Mucosa of descending colon (tissue), 3 donors: ENCODE measurements around the gene SPHK2. TPM values are rescaled to one million over a fixed set of nuclear protein-coding genes. Genes with fewer than 3 reads are reported as not detected.

Experiments used
- ATAC-seq: fragments of 200-7000 bp; cut with Tn5 transposase; one replicate; pipeline ENCODE4 v1.9.1; 2020; ENCODE audit warnings: mild to moderate bottlenecking, moderate library complexity
- DNase-seq, 3 donors: peaks; one replicate each; pipeline ENCODE4 v3.0.0-alpha.2; 2020
- H3K36me3 ChIP-seq: fragments of 200-600 bp; one replicate; pipeline ENCODE4 v1.8.0; 2021; ENCODE audit warnings: low read depth, mild to moderate bottlenecking
- H3K4me1 ChIP-seq: fragments of 200-600 bp; one replicate; pipeline ENCODE4 v1.8.0; 2021; ENCODE audit warnings: low read depth, mild to moderate bottlenecking
- H3K4me3 ChIP-seq: fragments of 200-600 bp; one replicate; pipeline ENCODE4 v1.8.0; 2021; ENCODE audit warnings: mild to moderate bottlenecking
- H3K9me3 ChIP-seq: fragments of 200-600 bp; one replicate; pipeline ENCODE4 v1.8.0; 2021; ENCODE audit warnings: mild to moderate bottlenecking
- intact Hi-C, 2 donors: fragments of 100-400 bp; cut with DNase I in 1 of 2; cut with micrococcal nuclease in 1 of 2; formaldehyde crosslinking; loops; one replicate each; pipeline versions ENCODE4 v1.11.0 to v1.11.1; 2022; cut with DNase I, micrococcal nuclease
- total RNA-seq, 3 donors: library from RNA; stranded (reverse); fragmentation: NEBNext Ultra II Directional in 2 of 3; extraction: Animal tissue kit (Norgen Biotek cat#: 25700) in 2 of 3; gene quantifications; one replicate each; pipeline versions ENCODE4 v1.2.1 to v1.2.4, GENCODE V29; 2021 to 2023
- TF ChIP-seq, protein P1 (sequence below): fragments of 200-600 bp; IDR thresholded peaks from one replicate; pipeline ENCODE4 v1.8.0; 2022; ENCODE audit warnings: antibody characterized with exemption, mild to moderate bottlenecking
- donor health status: DM: no; HTN: no; CAD: no; lungs with moderate emphysema.
- donor health status: DM: no; HTN: no; CAD: no.
- donor health status: DM: no; HTN: yes; CAD: no.

The SPHK2 gene
- total RNA-seq, 3 donors from 2014 or later: 37.9 to 54.8 (median 50.2) TPM

DNA sequence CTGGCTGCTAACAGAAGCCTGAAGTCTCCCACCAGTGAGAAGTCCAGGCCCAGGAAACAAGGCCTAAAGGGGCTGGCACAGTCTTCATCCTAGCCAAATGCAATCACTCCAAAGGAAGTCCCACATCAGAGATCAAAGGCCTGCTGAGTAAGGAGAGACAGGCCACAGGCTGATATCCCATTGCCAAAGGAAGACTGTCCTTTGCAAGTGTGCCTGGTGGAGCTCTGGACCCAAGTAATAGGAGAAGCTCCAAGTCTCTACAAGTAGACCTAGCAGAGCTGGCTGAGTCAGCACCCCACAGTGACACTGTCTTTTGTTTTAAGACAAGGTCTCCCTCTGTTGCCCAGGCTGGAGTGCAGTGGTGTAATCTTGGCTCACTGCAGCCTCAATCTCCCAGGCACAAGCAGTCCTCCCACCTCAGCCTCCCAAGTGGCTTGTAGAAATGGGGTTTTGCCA, 13.4 kb downstream of the SPHK2 start:
- ATAC-seq (no peak), DNase-seq (no peak)
- Histone ChIP-seq H3K4me1 (peaks cover 63% of the 10 kb centered on the region), H3K9me3 (no peaks in the 10 kb centered on the region), H3K4me3 (no peak overlapping the region), H3K36me3 (peaks cover 4% of the 10 kb centered on the region)
- TF ChIP-seq, protein P1, sequence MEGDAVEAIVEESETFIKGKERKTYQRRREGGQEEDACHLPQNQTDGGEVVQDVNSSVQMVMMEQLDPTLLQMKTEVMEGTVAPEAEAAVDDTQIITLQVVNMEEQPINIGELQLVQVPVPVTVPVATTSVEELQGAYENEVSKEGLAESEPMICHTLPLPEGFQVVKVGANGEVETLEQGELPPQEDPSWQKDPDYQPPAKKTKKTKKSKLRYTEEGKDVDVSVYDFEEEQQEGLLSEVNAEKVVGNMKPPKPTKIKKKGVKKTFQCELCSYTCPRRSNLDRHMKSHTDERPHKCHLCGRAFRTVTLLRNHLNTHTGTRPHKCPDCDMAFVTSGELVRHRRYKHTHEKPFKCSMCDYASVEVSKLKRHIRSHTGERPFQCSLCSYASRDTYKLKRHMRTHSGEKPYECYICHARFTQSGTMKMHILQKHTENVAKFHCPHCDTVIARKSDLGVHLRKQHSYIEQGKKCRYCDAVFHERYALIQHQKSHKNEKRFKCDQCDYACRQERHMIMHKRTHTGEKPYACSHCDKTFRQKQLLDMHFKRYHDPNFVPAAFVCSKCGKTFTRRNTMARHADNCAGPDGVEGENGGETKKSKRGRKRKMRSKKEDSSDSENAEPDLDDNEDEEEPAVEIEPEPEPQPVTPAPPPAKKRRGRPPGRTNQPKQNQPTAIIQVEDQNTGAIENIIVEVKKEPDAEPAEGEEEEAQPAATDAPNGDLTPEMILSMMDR: no peak
- intact Hi-C loops: no loop called here

DNA sequence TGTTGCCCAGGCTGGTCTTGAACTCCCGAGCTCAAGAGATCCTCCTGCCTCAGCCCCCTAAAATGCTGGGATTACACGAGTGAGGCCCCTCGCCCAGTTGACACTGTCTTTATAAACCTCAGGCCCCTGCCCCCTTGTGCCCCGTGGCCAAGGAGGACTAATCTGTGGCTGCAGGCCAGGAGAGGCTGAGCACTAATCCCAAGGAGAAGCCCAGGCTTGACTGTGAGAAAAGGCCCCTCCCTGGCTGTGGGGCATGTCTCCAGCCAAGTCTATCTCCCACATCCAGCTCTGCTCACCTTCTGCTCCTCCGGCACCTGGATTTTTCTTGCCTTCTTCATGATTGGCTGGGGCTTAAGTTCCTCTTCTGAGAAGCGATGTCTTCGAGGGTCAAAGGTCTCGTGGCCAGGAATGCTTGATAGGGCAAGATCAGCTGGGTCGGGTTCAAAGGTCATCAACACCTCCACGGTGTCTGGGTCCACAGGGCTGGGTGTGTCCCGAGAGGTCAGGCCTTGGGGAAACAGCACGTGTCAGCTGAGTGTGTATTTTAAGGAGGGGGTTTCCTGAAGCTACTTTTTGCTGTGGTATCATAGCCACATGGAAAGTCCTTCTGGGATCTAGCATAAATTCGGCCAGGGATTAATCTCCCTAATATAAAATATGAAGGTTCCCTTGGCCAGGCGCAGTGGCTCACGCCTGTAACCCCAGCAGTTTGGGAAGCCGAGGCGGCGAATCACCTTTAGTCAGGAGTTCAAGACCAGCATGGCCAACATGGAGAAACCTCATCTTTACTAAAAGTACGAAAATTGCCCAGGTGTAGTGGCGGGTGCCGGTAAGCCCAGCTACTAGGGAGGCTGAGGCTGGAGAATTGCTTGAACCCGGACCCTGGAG, 14.1 kb downstream of the SPHK2 start:
- Histone ChIP-seq H3K4me1 (peaks cover 60% of the 10 kb centered on the region), H3K36me3 (peaks cover 4% of the 10 kb centered on the region), H3K9me3 (no peaks in the 10 kb centered on the region), H3K4me3 (no peak overlapping the region)
- peak; percentile 69 to 80 (median 75) for DNase-seq
- TF ChIP-seq, protein P1: no peak
- ATAC-seq: no peak
- intact Hi-C loops: no loop called here

DNA sequence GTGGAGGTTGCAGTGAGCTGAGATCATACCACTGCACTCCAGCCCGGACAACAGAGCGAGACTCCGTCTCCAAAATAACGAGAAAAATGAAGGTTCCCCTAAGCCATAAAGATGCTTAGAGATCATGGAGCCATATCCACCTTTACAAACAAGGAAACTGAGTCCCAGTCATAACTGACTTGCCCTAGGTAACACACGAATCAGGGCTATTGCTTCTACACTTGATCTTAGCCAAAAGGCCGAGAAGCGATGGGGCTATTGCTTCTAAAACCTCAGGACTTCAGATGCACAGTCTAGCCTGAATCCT, 14.7 kb downstream of the SPHK2 start:
- Histone ChIP-seq H3K36me3 (peaks cover 4% of the 10 kb centered on the region), H3K4me1 (peaks cover 61% of the 10 kb centered on the region), H3K4me3 (no peak overlapping the region), H3K9me3 (no peaks in the 10 kb centered on the region)
- no peak for DNase-seq
- TF ChIP-seq, protein P1: no peak
- no peak for ATAC-seq
- intact Hi-C loops: no loop called here

DNA sequence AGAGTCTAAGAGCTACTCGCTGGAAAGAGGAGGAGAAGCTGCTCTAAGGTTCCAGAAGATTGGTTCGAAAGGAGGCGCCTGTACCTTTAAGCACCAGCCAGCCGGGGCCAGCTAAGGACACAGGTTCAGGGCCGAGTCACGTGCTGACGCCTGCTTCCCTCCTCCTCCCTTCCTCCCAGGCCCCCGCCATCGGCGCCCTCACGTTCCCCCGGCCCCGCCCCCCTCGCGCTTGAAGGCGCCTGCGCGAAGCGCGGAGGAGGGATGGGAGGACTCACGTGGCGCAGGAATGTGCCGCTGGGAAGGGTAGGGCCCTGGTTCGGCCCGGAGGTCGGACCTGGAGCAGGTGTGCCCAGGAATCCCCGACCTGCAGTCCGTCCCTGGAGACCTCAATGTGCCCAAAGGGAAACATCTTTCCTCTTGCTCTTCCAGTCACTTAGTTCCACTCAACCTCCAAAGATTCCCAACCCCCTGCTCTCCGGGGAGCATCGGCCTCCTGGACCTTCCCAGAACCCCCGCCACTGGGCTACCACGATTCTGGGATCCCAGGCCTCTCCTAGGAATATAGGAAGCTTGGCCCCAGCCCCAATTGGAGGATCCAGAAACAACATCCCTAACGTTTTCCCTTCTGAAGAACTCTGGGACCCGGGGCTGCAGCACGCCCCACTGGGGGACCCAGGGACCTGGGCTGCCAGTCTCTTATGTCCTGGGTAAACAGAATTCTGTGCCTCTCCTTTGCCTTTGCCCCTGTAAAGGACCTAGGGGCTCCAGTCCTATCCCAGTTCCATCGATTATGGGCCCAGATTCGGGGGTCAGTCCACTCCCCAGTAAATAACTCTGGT, 15.3 kb downstream of the SPHK2 start:
- no peaks in the 10 kb centered on the region for H3K9me3 ChIP-seq
- intact Hi-C loops: no loop called here
- peak; percentile 58 for ATAC-seq
- TF ChIP-seq, protein P1: no peak
- peak; percentile 98 to 99 (median 98) for DNase-seq
- H3K4me3 ChIP-seq: no peak overlapping the region
- peaks cover 4% of the 10 kb centered on the region for H3K36me3 ChIP-seq
- peaks cover 55% of the 10 kb centered on the region for H3K4me1 ChIP-seq

DNA sequence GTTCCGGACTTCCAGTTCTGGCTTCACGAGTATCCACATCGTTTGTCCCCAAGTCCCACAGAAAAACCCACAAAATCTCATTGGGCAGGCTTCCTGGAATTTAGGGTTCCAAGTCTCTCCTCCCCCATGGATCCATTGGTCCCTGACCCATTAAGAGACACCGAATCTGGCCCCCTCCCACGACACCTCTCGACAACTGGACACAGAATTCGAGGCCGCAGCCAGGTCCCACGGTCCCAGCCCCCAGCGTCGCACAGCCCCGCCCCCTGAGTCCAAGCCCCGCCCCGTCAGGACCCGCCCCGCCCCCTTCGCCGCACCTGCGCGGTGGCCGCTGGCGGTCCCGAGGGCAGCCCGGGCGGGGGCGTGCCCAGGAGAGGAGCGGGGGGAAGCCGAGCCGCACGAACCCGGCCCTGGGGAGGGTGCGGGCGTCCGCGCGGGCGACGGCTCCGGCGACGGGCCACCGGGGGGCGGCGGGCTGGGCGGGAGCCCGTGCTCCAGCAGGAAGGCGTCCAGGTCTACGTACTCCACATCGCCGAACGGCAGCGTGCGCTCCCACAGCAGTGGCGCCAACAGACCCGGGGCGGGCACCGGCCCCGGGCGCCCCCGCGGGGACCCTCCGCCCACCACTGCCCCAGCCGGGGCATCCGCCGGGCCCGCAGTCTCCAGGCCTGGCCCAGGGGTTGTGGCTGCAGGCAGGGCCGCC, 16.1 kb downstream of the SPHK2 start:
- DNase-seq (peak; percentile 73 to 88 (median 86)), ATAC-seq (peak; percentile 54)
- no peaks in the 10 kb centered on the region for H3K9me3 ChIP-seq
- TF ChIP-seq, protein P1: no peak
- H3K36me3 ChIP-seq: peaks cover 4% of the 10 kb centered on the region
- intact Hi-C loops: no loop called here
- peak overlapping the region; percentile 34 for H3K4me3 ChIP-seq
- H3K4me1 ChIP-seq: peaks cover 51% of the 10 kb centered on the region
